Hematopoietic multipotent progenitor cell treated with erythropoietin and hydrocortisone succinate and interleukin-3 and kit ligand, for 4 days (in vitro differentiated cells): ENCODE measurements around the gene MTCH1.

Experiments
- DNase-seq: peaks from one replicate; pipeline ENCODE4 v3.0.0-alpha.2; 2015

Gene MTCH1

DNA sequence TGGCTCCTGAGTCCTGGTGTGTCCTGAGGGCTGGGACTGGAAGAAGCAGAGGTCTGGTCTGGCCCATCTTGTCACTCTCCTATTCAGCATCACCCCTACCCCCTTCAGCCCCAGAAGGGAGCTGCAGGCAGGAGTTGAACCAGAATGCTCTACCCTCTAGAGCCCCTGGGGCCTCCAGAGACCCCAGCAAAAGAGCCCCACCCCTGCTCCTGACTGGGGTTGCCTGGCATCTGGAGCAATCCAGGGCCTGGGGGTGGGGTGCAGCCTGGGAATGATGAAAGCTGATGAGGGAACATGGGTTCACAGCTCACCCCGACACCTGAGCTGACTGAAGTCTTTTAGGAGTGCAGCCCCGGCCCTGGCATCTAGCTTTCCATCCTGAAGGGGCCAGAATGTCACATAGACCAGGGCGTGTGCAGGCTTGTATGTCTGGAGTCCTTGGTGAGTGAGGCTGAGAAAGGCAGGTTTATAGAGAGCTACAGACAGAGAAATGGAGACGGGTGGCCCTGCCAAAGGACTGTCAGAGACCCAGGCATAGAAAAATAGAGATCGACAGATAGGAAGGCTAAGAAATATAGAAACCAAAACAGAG is 31.7 kb upstream of the MTCH1 start:
- DNase-seq = no peak

DNA sequence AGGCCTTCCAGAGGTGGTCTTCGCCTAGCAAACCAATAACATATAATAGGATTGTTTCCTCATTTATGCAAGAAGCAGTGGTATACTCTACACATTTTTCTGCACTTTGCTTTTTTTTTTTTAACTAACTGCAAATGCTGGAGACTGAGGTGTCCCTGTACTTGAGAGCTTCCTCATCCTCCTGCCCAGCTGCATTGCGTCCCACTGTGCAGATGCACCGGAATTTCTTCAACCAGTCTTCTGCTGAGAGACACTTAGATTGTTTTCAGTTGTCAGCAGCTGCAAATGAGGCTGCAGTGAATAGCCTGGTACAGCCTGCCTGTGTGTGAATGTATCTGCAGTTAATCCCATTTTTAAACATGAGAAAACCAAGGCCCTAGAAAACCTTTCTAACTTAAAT is 31.0 kb upstream of the MTCH1 start:
- DNase-seq = no peak

DNA sequence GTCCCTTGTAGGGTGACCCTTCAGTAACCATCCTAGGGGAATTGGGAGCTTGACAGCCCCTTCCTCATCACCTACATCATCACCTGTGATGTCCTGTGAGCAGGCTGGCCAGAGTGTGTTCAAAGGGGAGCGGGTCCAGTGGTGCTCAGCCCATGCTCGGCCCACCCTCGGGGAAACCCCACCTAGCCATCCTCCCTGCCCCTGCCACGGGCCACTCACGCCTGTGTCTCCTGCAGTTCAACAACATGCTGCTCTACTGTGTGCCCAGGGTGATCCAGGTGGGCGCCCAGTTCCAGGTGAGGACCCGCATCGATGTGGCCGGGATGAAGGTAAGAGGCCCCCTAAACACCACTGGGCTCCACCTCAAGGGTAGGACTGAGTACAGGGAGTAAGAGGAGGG is 29.5 kb upstream of the MTCH1 start:
- no peak for DNase-seq

DNA sequence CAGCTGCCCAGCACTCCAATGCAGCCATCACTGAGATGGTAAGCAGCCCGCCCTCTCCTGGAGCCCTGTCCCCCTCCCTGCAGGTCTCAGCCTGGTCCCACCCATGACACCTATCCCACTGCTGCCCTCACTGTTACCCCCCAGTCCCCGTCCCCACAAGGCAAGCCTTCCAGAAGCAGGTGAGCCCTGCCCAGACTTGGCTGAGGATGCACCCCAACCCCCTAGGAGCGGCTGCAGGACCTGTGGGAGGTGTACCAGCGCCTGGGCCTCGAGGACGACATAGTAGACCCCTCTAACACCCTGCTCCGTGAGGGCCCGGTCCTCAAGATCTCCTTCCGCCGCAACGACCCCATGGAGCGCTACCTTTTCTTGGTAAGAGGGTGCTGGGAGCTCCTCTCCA is 28.7 kb upstream of the MTCH1 start:
- no peak for DNase-seq

DNA sequence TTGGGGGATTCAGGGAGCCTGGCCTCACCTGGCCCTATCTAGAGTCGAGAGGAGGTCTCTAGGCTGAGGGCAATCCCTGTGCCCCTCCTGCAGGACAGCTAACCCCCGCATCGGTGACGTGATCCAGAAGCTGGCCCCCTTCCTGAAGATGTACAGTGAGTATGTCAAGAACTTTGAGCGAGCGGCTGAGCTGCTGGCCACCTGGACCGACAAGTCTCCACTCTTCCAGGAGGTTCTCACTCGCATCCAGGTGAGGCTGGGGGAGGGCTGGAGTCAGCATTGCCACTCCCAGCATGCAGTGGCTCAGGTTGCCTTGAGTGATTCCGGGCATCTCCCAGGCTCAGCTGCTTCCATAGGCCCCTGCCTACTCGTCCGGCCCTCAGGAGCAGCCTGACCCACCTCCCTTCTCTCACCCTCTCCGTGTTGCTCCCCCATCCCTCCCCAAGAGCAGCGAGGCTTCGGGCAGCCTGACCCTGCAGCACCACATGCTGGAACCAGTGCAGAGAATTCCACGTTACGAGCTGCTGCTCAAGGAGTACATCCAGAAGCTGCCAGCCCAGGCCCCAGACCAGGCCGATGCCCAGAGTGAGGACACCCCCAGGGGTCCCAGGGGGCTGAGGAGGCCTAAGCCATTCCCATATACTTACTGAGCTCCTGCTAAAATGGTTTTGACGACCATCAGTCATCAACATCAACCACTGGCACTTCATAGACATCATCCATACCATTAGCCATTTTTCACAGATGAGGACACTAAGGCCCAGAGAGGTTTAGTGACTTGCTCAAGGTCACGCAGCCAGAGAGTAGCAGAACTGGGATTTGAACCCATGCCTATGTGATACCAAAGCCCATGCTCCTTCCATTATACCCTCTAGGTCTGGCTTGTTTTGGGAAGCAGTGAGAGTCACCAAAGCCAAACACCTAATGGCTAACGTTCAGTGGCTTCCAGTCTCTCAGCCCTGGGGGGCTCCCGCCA is 27.8 kb upstream of the MTCH1 start:
- no peak for DNase-seq

DNA sequence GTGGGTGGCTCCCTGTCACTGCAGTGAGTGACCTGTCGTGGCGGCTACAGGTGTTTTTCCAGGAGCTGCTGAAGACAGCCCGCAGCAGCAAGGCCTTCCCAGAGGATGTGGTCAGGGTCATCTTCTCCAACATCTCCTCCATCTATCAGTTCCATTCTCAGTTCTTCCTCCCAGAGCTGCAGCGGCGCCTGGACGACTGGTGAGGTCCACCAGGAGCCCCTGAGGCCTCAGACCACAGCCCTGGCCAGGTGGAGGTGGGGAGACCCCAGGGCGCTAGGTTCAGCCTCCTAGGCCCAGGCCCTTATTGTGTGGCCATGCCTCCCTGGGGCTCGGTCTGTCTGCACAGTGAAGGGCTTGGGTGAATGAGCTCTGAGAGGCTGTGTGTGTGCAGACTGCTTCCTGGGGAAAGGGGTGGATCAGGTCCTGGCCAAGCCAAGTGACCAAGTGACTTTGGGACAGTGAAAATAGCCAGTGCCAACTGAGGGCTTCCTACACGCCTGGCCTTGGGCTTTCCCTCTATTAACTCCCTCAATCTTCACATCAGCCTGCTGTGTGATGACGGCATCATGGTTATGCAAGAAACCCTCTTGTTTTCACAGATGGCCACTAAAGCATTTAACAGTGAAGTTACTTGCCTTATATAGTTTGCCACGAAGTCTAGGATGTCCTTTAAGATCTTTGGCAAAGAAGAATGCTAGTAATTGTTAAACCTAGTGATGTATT is 25.8 kb upstream of the MTCH1 start:
- DNase-seq = no peak

DNA sequence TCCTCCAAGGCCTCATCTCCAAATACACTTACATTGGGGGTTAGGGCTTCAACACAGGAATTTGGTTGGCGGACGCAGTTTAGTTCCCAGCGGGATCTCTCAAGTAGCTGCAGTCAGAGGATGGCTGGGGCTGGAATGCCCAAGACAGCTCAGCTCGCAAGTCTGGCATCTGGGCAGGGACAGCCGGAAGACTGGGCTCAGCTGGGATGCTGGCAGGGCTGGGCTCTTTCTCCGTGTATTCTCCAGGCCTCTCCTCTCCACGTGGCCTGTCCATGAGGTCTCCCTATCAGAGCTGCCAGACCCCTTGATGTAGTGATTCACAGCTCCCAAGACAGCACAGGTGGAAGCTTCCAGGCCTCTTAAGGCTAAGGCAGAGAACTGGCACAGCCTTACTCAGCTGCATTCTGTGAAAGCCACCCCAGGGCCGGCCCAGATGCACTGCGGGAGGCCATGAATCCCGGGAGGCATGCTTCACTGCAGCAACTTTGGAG is 24.5 kb upstream of the MTCH1 start:
- no peak for DNase-seq

DNA sequence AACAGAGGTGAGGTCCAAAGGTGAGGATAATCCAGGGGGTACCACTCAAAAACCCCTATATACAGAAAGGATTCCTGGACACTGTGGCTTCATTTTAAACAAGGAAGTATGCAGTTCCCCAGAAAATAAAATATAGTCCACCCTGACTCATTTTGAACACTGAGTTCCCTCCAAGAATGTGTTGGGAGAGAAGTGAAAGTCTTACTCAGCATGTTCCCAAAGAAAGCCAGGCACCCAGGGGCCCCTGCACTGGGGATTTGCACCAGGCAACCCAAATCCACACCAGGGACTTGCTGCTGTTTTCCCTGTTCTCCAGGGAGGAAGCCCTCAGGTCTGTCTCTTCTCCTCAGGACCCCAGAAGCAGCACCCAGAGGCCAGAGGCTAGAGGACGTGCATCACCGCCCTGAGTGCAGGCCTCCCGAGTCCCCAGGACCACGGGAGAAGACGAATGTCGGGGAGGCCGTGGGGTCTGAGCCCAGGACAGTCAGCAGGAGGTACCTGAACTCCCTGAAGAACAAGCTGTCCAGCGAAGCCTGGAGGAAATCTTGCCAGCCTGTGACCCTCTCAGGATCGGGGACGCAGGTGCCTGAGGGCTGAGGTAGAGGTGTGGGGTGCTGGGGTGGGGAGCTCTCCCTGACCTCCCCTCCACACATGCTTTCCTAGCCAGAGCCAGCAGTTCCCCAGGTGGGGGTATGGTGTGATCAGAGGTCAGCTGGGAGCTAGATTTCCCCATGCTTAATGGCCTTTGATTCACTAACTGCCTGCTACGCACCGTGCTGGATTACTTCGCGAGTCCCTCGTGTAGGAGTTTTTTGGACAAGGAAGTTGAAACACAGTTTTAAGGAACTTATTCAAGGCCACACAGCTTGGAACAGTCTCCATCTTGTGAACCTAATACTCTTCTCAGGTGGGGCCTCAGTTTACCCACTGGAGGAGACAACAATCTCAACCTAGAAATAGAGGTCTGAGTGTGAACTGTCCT is 22.8 kb upstream of the MTCH1 start:
- DNase-seq = no peak

DNA sequence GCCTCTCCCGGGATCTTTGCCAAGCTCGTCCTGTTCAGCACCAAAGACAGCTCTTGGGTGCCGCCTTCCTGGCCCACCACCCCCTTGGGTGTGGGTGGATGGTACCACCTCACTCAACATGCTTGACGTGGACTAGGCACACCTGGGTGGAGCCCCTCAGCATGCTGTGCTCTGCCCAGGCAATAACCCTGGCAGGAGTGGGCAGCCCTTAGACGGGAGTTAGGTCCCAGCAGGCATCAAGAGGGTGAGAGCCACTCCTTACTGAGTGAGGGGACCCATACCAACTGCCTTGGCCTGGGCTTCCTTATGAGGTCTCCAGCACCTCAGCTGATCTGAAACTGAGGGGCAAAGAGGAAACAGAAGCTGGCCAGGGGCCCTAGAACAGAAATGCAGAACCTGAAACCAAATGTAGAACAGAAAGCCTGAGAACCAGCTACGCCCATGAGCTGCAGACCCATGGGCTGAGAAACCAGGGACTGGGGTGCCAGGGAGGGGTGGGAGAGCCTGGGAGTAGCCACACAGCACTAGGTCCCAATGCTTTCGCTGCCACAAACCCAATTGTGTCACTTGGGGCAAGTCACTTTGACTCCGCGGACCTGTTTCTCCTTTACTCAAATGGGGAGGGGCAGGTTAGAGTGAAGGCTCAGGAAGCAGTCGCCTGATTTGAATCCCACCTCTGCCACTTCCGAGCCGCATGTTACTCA is 21.5 kb upstream of the MTCH1 start:
- DNase-seq = peak; percentile 53

DNA sequence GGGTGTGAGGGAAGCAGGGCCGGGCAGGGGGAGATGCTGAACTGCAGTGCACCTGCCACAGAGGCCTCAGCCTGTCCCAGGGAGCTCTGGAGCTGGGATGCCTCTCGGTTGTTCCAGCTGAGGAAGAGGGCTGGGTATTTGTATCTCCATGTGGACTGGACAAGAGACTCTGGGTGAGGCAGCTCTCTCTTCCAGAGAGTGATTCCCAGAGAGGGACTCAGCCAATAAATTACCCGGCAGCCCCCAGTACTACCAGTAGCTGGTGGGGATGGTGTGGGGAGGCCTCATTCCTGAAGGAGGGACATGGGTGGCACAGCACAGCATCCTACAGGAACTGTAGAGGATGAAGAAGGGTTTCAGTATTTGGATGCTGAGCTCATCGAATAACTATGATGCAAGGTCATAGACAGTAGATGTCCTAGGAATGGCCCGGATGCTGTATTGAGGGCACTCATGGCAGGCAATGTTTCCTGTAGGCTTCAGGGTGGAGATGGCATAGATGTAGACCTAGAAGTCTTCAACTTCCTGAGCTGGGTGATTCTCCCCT is 20.9 kb upstream of the MTCH1 start:
- DNase-seq = no peak

DNA sequence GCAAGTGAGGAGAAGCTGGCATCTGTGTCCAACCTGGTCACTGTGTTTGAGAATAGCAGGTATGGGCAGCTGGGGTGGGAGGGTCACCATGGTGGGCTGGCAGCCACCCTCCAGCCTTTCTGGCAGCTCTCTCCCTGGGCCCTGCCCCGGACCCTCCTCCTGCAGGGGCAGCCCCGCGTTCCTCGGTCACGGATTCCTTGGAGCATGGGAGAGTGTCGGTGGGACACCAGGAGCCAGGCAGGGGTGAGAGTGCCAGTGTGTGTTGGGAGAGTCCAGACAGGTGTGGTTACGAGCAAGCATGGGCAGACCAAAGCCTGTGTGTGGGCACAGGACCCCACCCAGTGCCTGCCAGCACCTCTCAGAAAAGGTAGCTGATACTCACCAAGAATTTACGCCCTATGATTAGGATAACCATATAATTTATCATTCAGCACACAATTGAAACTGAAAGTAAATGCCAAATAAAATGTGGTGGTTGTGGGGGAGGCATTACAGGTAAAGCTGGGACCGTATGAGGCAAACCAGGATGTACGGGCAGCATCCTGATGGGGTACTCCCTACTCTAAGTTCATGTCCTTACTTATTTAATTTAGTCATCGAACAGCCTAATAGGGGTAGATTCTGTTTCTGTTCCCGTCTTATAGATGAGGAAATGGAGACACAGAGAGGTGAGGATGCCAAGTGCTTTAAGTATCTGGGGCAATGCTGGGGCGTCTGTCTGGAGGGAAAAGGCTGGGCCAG is 20.0 kb upstream of the MTCH1 start:
- no peak for DNase-seq

DNA sequence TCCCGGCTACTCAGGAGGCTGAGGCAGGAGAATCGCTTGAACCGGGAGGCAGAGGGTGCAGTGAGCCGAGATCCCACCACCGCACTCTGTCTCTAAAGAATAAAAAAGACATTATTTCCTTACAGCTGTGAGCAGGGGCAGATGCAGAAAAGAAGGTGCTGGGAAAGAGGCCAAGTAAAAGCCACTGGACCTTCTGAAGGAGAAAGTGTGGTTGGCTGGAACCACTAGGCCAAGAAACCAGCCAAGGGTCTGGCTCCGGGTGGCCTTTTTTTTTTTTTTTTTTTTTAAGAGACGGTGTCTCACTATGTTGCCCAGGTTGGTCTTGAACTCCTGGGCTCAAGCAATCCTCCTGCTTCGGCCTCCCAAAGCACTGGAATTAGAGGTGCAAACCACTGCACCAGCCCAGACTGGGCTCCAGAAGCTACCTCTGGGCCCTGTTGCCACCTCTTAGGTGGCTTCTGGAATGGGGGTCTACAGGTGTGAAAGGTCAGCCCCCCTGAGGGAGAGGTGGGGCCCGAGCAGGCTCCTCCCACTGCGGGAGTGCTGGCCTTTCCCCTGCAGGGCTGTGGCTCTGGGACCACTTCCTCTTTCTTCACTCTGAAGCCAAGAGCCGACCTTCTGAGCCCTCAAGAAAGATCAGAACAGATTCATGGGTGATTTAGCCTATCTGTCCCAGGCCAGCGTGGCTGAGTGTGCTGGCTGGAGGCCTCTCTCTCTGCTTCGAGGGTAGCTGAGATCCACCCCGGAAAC is 19.2 kb upstream of the MTCH1 start, which contains the start of gene FGD2:
Gene FGD2, plus strand, starts transcription at position 595 of the 750 bp plus-strand sequence. CDS start 163 bp downstream, outside the sequence.
- DNase-seq = peak; percentile 92

DNA sequence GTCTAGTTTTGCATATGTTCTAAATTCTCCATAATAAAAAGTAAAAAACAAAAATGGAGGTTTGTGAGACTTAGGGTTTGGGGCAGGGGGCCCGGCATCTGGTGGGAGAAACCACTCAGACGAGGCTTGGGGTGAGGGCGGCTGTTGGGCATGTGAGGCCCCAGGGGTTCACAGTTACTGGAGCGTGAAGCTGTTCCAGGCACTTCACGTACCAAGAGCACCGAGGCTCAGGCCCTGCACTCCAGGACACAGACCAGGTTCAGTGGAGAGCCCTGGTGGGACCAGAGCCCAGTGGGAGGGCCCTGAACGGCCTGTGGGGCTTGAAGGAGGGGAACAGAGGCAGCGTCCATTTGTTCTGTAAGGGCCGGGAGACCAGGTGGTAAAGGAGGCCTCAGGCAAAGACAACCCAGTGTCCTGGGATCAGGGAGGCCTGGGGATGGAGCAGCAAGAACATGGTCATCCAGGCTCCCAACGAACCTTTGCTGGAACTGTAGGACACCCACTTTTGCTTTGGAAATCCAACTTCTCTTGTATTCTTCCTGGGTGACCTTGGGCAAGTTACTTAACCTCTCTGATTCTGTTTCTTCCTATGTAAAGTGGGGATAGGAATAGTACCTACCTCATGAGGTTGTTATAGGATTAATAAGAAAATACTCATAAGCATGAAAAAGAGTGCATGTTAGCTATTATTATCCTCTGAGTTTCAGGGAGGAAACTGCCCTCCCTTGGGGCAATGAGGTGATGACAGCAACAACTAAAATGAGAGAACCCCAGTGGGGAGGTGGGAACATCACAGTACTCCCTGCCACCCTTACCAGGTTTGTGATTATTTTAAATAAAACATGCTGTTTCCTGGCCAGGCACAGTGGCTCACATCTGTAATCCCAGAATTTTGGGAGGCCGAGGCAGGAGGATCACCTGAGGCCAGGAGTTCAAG is 18.3 kb upstream of the MTCH1 start:
- DNase-seq = no peak

DNA sequence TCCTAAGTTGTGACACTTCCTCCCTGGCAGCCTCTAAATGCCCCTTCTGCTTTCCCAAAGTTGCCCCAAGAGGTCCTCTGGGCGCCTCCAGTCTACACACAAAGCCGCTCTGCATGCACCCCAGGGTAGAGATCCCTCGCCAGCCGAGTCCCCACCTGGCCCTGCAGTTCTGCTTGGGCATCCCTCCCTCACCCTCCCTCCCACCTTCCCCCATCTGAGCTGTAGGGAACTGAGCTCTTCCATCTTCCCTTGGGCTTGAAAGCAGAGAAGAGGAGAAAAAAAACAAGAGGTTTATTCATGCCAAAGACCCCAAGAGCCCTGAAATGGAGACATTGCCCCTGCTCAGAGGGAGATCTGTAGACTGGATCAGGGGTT is 13.7 kb upstream of the MTCH1 start:
- no peak for DNase-seq

DNA sequence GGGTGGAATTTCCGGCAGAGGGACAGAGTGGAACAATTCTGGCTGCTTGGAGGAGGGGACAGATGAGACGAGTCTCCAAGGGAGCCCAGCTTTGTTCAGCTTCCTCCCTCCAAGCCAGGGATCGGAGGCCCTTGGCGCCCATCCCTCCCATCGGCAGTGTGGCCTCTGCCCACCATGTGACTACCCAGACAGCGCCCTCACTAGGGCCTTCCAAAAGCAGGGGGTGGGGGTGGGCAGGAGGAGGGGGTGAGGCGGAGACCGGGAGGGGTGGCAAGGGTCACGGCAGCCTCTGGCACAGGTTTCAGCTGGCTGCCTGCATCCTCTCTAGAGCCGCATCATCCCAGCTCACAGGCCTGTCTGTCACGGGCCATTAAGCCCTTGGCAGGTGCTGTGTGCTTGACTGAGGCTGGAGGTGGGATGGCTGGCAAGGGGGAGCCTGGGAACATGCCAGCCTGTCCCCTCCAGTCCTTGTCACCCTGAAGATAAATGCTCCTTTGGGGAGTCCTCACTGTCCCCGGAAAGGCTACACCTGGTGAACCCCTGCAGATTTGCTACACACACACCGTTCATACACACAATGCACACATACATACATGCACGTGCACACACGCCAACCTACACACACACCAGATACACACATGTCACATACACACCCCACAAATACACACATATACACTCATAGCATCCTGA is 13.2 kb upstream of the MTCH1 start:
- DNase-seq = no peak

DNA sequence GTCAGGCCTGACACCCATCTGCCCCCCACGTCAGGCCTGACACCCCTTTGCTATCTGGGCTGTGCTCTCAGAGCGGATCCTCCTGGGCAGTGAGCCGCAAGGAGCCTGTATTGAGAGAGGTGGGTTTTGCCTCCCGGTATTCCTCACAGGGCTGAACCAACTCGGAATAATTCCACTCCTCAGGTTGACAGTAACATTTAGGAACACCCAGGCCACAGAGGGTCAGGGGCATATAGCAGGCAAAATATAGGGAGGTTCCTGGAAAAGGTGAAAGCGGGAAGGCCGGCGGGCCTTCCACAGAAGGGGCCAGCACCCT is 12.7 kb upstream of the MTCH1 start:
- DNase-seq = no peak

DNA sequence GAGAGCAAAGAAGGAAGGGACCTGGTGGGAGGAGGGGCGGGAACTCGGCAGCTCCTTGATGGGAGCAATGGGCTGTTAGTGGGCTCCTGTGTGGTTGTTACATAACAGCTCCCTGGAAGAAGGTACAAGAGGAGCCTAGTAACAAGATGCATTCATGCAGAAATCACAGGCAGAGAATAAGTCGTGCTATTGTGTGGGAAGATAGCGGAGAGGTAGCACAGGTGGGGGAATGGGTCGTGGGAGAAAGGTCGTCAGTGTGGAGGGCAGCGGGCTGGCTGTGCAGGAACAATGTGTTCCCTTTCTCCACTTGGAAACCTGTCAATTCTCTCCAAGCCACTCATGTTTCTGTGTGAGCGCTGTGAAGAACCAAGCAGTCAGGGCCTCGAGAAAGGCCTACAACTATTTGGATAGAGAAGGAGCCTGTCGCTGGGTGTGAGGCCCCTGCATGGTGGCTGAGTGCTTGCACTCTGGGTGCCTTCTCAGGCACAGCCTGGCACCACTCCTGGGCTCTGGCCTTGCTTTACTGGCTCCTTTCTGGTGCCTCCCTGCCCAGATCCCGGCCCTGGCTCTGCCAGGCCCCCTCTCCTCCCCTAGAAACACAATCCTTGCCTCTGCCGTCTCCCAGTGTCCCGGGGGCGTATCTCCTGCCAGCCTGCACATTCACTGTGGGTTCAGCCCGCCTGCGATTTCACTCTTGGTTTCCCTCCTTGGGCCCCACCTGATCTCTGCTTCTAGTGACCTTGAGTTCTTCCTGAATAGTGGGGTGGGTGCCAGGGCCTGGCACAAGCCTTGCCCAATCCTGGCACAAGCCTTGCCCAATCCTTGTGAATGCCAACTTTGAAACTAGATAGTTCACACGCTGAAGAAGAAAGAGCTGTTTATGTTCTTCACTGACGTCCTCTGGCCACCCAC is 12.1 kb upstream of the MTCH1 start:
- no peak for DNase-seq
